Measurements from ENCODE around the gene PICK1. TPM values are rescaled to one million over a fixed set of nuclear protein-coding genes. Genes with fewer than 3 reads are reported as not detected.

PICK1 gene
- total RNA-seq, 1 donor from 2014 or later: 55.5 TPM

DNA sequence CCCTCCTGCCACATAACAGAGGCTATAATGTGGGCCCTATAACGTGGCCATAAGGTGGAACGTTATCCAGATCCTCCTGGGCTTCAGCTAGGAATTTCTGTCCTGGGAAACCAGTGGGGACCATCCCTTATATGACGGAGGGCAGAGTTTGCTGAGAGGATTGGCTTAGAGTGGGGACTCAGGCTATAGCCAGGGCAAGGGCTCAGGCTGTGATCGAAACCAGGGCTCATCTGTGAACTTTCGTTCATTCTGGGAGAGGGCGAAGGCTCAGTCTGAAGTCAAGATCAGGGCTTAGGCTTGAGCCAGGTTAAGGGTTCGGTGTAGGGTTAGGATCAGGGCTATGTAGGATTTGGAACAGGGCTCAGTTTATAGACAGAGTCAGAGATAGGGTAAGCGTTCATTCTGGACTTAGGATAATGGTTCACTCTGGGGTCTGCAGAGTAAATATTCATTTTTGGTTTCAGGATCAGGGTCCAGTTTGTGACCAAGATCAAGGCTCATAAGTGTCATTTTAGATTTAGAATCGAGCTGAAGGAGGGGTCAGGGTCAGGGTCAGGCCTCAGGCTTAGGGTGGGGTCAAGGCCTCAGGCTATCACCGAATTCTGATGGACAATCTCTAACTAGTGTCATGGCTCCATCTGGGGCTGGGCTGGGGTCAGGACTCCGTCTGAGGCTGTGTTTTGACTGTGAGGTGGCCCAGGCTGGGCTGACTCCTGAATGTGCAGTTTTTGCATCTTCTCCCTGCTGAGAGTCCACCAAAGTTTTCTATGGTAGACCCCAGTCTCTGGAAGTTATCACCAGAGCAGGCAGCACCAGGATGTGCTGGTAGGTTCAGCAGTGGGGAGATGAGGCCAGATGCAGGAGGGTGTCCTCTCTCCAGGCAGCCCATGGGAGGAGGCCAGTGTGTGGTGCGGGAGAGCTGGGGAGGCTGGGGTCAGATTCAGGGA lies 39.0 kb upstream of the PICK1 start:
- no peak overlapping the region for H3K4me3 ChIP-seq (ENCODE audit: low read depth, low read length)
- TF ChIP-seq, protein P1, sequence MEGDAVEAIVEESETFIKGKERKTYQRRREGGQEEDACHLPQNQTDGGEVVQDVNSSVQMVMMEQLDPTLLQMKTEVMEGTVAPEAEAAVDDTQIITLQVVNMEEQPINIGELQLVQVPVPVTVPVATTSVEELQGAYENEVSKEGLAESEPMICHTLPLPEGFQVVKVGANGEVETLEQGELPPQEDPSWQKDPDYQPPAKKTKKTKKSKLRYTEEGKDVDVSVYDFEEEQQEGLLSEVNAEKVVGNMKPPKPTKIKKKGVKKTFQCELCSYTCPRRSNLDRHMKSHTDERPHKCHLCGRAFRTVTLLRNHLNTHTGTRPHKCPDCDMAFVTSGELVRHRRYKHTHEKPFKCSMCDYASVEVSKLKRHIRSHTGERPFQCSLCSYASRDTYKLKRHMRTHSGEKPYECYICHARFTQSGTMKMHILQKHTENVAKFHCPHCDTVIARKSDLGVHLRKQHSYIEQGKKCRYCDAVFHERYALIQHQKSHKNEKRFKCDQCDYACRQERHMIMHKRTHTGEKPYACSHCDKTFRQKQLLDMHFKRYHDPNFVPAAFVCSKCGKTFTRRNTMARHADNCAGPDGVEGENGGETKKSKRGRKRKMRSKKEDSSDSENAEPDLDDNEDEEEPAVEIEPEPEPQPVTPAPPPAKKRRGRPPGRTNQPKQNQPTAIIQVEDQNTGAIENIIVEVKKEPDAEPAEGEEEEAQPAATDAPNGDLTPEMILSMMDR (conservative IDR thresholded peaks at IDR 0.05; ENCODE audit: low read depth, low read length): no peak
- DNase-seq (ENCODE audit: low read depth): no peak

DNA sequence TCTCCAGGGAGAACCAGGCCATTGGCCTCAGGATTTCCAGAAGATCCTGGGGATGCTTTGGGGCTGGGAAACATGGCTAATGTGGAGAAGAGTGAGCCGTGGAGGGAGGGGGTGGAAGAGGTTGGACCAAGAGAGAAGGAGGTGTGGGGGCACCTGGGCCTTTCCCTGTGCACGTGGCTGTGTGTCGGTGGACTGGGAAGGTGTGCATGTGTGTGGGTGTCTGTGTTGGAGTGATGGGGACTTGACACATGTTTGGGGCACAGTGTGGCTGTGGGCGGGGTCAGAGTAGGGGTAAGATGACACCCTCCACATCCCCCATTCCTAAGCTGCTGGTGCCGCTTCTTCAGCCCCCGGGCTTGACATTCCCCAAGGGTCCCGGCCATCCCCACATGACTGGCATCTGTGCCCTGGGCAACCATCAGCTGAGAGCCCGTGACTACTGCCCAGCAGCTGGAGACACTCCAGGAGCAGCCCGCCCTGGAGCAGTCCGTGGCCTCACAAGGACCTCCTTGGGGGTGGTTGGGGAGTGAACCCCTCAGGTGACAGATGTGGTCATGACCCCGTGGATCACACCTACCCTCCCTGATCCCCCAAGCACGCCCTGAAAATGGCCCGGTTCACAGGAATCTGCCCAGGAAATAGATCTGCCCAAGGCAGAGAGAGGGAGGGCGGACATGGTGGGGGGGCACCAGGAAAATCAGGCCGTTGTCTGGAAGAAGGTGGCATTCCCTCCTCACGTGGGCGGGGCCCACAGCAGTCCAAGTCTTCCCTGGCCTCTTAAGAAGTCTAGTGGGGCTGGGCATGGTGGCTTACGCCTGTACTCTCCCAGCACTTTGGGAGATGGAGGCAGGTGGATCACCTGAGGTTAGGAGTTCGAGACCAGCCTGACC lies 38.0 kb upstream of the PICK1 start:
- no peak for DNase-seq (ENCODE audit: low read depth)
- H3K4me3 ChIP-seq (ENCODE audit: low read depth, low read length): no peak overlapping the region
- TF ChIP-seq, protein P1 (conservative IDR thresholded peaks at IDR 0.05; ENCODE audit: low read depth, low read length): no peak

- TF ChIP-seq, protein P1 (conservative IDR thresholded peaks at IDR 0.05; ENCODE audit: low read depth, low read length): no peak
- DNase-seq (ENCODE audit: low read depth): no peak
Measured at GRCh38 chr22:38021206-38021605, 36.0 kb upstream of the PICK1 start.

DNA sequence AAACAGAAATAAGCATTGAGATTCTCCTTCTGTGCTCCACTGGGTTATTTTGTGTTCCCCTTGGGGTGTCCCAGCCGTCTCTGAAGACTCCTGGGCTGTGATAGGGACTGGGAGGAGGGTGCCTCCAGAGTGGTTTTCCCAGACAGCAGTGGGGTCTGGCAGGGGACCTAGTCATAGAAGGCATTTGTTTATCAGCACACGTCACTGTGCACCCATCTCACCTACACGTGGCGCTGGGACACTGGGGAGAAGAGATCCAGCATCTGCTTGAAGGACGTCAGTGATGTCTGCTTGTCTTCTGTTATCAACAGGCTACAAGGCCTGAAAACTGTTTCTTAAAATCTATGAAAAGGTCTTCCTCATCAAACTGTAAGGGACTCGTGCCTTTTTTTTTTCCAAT lies 34.2 kb upstream of the PICK1 start:
- no peak for DNase-seq (ENCODE audit: low read depth)
- TF ChIP-seq, protein P1 (conservative IDR thresholded peaks at IDR 0.05; ENCODE audit: low read depth, low read length): no peak
- no peak overlapping the region for H3K4me3 ChIP-seq (ENCODE audit: low read depth, low read length)

More at GRCh38 chr22:38021206-38021605, 36.0 kb upstream of the PICK1 start:
- H3K4me3 ChIP-seq (ENCODE audit: low read depth, low read length): no peak overlapping the region

- TF ChIP-seq, protein P1 (conservative IDR thresholded peaks at IDR 0.05; ENCODE audit: low read depth, low read length): no peak
- no peak for DNase-seq (ENCODE audit: low read depth)
Measured at GRCh38 chr22:38025514-38025913, 31.7 kb upstream of the PICK1 start.

DNA sequence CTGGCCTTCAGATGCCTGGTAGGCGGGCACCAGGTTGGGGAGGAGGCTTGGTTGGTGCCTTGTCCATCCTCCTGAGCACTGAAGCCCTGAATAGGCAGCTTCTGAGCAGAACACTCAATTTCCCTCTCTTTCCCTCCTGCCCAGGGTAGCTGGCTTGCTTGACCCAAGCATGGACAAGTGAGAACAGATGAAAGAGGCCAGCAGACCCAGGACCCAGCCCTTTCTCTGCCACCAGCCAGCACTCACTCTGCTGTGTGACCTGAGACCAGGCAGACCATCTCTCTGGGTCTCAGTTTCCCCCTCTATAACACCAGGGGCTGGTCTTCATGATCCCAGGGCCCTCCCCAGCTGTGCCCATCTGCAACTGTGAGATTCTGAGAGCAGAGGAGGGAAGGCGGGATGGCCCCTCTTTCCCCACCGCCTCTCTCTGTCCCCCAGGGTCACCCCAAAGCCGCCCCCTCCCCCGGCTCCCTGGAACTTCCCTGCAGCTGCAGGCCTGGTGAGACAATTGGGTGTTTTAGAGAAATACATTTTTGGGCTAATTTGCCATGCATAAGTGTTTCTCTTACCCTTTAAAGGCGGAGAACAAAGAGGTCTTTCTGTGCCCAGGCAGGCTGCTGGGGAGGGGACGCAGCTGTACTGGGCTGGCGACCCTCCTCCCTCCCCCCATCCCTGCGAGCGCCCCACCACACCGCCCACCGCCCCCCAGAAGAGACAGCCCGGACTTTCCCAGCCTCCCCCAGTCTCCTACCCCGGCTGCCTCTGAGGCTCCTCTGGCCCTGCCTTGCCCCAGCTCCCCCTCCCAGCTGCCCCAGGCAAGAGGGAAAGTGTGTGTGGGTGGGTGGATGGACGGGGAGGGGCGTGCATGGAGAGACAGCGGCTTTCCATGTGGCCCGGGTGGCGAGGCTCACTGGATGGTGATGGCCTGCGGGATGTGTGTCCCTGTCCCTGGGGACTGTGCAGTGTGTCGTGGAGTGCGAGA lies 30.8 kb upstream of the PICK1 start:
- no peak overlapping the region for H3K4me3 ChIP-seq (ENCODE audit: low read depth, low read length)
- TF ChIP-seq, protein P1 (conservative IDR thresholded peaks at IDR 0.05; ENCODE audit: low read depth, low read length): no peak
- DNase-seq (ENCODE audit: low read depth): no peak

More at GRCh38 chr22:38025514-38025913, 31.7 kb upstream of the PICK1 start:
- no peak overlapping the region for H3K4me3 ChIP-seq (ENCODE audit: low read depth, low read length)

Data from epithelial cell of proximal tubule (primary cell).